HG03571 (cell line): ENCODE data around the gene COL16A1.

ENCODE experiments used
- ATAC-seq: cut with Tn5 transposase; IDR thresholded peaks from one replicate; pipeline ENCODE4 v1.9.1; 2021; ENCODE audit not compliant: unreplicated experiment

COL16A1 gene

GRCh38 chr1:31668303-31668883 is 35.4 kb downstream of the COL16A1 start:
- ATAC-seq: no peak

DNA sequence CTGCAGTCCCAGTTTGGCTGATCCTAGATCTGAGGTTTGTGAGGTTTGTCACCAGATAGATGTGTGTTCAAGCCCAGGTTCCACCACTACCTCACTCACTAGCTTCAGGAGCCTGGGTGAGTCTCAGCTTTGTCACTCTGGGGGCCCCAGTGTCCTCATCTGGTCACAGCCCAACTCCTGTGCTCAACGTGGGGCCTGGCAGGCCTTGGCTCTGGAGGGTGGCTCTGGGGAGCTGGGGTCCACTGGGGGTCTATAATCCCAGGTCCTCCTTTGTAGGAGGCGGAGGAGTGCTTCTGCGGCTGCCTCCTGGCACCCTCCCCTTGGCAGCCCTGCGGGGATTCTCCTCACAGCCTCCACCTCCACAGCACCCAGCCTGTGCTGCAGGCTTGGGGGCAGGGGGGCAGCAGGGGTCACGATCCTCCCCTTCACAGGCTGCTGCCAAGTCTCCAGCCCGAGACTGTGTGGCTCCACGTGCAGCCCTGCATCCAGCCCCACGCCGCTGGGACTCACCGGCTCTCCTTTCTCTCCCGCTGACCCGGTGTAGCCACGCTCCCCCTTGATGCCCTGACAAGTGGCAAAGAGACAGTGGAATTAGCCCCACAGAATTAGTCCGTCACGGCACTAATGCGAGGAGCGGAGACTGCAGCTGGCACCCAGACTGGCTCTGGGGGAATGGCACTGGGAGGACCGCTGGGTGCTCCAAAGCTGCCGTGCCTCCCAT is 36.6 kb downstream of the COL16A1 start:
- ATAC-seq: no peak

- no peak for ATAC-seq
These were observed 37.4 kb downstream of the COL16A1 start for GRCh38 chr1:31666263-31666963.

- no peak for ATAC-seq
These were observed 38.5 kb downstream of the COL16A1 start for GRCh38 chr1:31665234-31665878.

DNA sequence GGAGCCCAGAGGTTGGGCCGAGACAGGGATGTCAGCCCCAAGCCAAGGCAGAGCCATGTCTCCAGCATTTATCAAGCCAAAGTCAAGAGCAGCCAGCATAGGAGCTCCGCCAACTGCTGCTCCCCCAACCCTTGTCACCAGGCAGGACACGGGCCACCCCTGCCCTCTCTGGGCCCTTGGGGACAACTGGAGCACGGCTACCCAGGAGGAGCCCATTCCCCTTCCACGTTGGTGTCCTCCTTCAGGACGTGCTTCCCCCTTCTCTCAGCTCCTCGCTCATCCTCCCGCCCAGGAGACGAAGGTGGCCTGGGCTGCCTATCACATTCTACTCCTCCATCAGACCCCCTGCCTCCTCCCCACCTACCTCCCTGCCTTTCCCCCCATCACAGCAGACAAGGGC is 39.3 kb downstream of the COL16A1 start:
- ATAC-seq: no peak

DNA sequence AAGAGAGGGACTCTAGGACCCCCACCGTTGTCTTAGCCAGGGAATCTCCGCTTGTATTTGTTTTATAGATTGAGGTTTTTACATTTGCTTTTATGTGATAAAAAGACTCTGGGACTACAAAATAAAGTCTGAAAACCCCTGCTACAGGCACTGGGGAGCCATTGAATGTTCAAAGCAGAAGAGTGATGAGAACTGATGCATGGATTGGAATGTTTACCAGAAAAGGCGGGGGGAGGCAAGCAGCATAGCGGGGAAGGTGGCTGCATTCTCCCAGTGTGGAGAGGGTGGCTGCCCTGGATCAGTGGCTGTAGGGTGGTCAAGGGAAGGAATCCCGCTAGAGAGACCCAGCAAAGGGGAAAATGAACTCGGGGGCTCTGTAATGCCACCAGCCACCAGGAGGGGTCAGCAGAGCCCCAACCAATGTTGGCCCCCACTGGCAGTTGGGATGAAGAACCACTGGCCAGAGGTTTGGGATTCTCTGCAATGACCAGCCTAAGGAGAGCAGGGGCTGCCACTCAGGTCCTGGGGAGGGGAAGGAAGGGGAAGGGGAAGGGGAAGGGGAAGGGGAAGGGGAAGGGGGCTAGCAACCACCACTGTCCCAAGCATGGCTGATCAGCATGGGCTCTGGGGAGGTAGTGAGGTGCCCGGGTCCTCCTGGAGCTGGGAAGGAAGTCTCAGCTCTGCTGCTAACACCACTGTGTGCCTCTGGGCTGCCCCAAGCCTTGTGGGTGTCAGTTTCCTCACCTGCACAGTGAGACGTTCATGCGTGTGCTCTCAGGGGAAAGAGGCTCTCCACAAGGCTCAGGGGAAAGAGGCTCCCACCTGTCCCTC is 40.0 kb downstream of the COL16A1 start:
- ATAC-seq: no peak

GRCh38 chr1:31662463-31662862 is 41.4 kb downstream of the COL16A1 start:
- no peak for ATAC-seq

DNA sequence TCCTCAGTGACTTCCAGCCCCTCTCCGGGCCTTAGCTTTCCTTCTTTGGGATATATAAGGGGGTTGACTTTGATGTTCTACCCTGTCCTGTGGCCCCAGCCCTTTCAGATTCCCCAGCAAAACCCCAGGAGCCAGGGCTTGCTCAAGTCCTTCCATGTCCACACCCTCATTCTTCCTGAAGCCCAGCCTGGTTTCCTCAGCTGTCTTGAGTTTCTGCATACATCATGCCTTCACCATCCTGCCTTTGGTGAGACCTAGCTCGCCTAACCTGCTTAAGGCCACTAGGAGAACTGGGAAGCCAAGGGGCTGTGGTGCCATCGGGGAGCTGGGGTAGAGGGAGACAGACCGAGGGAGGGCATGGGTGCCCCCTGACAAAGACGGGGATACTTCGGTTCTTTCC is 42.0 kb downstream of the COL16A1 start:
- no peak for ATAC-seq

DNA sequence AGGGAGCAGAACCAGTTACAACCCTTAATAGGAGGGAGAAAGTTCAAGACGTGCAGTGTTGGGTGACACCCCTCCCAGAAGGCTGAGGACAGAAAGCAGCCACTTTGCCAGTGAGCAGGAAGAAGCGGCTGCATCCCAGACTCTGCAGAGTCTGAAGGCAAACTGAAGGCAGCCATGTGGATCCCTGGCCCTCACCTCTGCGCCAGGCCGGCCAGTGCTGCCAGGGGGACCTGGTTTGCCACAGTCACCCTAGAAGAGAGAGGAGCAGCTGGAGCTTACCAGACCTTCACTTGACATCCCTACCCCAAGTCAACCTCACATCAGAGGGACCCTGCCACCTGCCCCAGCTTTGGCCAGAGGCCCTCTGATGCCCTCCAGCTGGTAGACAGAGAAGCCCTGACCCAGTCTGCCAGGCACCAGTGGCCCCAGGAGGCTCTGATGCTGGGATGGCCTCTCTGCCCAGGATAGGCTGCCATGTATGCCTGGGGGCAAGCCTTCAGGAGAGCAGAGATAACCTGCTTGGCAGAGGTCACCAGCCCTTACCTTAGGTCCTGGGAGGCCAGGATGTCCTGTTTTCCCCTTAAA is 42.9 kb downstream of the COL16A1 start:
- no peak for ATAC-seq

DNA sequence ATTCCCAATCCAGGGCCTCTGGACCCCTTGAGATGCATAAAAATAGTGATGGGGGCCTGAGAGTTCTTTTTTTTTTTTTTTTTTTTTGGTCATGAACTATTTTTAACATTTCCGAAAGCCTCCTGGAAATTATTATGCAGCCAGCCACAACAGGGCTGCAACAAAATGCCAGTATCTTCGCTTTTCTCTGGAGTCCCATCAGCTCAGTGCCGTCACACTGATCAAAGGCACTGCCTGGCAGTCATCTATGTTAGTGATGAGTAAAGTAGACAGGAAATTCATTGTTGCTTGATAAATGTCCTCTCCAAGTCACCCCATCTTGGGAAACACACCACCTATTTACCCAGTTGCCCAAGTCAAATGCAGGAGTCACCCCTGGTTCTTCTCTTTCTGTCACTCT is 43.9 kb downstream of the COL16A1 start:
- ATAC-seq: no peak

DNA sequence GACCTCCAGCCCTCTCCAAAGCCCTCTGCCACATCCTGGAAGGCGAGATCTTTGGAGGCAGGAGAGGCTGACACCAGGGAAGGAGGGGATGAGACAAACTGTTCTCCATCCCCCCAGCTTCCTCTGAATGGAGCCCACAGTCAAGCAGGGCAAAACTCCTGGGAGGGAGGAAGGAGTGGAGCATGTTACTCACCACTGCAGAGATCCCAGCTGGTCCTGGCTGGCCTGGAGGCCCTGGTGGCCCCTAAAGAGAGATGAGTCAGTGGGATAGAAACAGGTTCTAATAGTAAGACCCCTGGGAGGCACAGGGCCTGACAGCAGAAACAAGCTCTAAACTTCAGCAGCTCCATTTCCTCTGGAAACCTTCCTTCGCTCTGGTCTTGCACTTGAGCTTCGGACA is 45.1 kb downstream of the COL16A1 start:
- ATAC-seq: no peak

DNA sequence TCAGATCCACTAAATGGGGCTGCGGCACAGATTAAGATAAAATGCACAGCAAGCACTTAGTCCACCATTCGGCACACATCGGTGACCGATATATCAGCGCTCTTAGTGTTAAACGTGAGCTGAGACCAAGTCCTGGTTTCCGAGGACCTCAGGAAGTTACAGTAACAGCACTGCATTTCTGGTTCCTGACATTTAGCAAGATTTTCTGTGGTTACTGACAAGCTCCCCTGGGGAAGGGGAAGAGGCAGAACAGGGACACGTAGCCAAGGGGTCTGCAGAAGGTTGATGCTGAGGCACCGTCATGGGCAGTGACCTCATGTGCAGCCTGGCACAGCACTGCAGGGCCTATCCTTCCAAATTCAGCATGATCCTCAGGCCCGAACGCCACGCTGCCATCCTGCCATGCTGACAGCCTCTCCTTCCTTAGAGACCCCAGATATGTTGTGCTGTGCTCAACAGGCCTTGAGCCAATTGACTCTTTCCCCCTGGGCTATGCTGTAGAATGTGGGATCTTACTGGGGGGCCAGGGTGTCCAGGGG is 45.8 kb downstream of the COL16A1 start:
- no peak for ATAC-seq

GRCh38 chr1:31657020-31657804 is 46.6 kb downstream of the COL16A1 start:
- no peak for ATAC-seq

GRCh38 chr1:31655756-31656155 is 48.1 kb downstream of the COL16A1 start:
- no peak for ATAC-seq

- no peak for ATAC-seq
These were observed 48.7 kb downstream of the COL16A1 start for GRCh38 chr1:31655104-31655503.

- ATAC-seq: no peak
These were observed 49.4 kb downstream of the COL16A1 start for GRCh38 chr1:31654474-31654776.

DNA sequence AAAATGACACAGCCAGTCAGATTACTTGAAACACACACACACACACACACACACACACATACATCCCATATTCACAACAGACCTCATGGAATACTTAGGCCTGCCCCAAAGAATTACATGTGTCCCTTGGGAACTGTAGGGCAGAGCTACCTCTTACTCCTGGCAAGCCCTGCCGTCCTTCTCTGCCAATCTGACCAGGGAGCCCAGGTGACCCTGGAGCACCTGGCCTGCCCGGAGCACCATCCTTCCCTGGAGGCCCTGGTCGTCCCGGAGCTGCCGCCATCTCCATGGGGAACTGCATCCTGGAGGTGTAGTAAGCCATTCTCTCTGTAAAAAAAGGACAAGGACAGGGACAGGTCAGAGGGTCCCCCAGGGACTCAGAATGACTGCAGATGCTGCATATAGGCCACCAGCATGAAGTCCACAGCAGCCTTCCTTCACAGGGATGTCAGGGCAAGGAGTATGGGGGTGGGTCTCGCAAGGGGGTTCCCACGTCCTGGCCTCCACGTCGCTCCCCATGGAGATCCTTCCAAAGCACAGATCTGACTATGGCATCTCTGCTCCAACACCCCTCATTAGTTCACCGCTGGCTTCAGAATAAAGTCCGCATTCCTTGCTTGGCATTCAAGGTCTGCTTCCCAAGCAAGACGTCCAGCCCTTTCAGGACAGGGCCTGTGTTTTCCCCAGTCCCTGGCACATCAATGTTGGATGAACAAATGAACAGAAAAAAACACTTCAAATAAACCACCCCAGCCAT is 49.9 kb downstream of the COL16A1 start:
- no peak for ATAC-seq

GRCh38 chr1:31652891-31653499 is 50.8 kb downstream of the COL16A1 start:
- ATAC-seq: no peak

- ATAC-seq: no peak
These were observed 52.1 kb downstream of the COL16A1 start for GRCh38 chr1:31651766-31652165.
